Activated CD8-positive, alpha-beta memory T cell treated with anti-CD3 and anti-CD28 coated beads for 36 hours (primary cell): ENCODE measurements around the gene MAGI2. TPM values are rescaled to one million over a fixed set of nuclear protein-coding genes. Genes with fewer than 3 reads are reported as not detected.
"Not testable (repeated sequence)": the region's sequence is repeated elsewhere in the genome, so short reads cannot be mapped to it uniquely, and the experiment has no call there.

Experiments used
- CTCF ChIA-PET: fragments of 350-600 bp; sonication (Branson Sonifier 250); formaldehyde crosslinking; loops from one replicate; lab custom pipeline; 2021; ENCODE audit warnings: antibody characterized with exemption; lab: Charles Lee
- POLR2A ChIA-PET: fragments of 350-600 bp; sonication (Branson Sonifier 250); formaldehyde crosslinking; loops from one replicate; lab custom pipeline; 2021; ENCODE audit warnings: antibody characterized with exemption; lab: Charles Lee
- total RNA-seq, 2 experiments: library from RNA; stranded (reverse); gene quantifications; one replicate each; pipeline ENCODE4 v1.2.3, GENCODE V29; 2021

The MAGI2 gene
- total RNA-seq, 2 experiments from 2014 or later = 0.17 to 0.30 TPM

DNA sequence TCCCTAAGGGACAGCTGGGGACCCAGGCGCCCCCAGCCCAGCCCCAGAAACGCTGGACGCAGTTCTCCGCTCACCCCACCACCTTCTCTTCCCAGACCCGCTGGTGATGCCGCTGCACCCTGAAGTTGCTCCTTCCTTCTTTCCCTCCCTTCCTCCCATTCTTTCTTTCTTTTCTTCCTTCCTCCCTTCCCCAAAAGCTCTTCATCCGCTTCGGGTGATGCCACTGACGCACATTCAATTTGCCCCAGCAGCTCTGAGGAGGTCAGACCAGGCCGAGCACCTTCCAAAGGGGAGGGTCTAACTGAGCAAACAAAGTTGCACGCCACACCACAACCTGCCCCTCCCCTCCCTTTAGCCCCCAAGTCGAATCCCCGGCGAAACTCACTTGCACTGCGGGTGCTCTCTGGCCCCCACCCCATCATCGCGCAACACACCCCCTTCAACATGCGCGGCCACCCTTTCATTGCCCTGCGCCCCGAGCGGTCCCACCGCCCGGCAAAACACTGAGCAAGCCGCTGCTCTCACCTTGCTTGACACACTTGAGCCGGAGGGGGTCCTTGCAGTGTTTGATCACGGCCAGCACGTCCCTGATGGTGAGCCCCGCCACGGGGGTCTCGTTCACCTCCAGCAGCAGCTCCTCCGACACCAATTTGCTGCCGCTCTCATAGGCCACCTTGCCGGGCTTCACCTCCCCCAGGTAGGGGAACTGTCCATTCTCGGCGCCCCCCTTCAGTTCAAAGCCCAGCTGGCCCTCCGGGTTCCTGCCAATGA lies 787 bp downstream of the MAGI2 start:
- ChIA-PET CTCF (no interaction called here), POLR2A (interaction anchor here (0.7 kb wide), 1 partner anchor 10 kb away, joined by 3 read pairs; no protein-coding TSS in a partner anchor)

DNA sequence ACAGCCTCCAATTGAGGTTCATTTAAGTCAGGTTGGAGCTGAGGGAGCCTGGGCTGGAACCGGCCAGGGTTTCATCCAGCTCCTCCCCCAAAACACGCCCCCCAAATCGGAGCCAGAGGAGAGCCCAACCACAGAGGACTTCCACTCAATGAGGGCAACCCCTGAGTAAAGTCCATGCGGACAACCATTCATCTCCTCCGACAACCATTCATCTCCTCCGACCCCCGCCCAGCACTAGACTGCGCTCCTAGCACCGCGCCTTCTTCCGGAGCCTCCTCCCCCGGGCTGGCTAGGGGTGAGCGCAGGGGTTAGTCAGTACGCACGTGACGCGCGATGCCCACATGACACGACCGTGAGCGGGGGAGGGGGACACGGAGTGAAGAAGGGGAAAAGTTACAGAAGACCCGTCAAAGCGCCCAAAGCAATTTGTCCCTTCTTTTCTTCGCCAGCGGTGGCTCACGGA lies 1.4 kb downstream of the MAGI2 start:
- POLR2A ChIA-PET = interaction anchor here (0.7 kb wide), 1 partner anchor 11 kb away, joined by 3 read pairs; no protein-coding TSS in a partner anchor
- CTCF ChIA-PET = no interaction called here

DNA sequence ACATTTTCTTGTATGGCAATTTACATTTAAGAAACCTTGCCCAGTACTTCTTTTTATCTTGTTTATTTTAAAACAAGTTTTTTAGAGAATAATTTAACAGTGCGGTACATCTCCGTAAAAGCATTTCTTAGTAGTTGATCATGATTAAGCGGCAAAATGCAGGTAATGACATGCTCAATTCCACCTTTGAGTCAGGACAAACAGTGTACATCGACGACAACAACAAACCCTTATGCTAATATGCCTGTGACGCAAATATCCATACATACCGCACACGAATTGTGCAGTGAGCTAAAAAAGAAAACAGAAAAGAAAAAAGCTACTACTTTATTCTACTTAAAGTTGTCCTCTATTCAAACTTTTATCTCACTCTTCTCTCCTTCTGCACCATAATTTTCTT lies 1.9 kb downstream of the MAGI2 start:
- POLR2A ChIA-PET = no interaction called here
- CTCF ChIA-PET = no interaction called here

DNA sequence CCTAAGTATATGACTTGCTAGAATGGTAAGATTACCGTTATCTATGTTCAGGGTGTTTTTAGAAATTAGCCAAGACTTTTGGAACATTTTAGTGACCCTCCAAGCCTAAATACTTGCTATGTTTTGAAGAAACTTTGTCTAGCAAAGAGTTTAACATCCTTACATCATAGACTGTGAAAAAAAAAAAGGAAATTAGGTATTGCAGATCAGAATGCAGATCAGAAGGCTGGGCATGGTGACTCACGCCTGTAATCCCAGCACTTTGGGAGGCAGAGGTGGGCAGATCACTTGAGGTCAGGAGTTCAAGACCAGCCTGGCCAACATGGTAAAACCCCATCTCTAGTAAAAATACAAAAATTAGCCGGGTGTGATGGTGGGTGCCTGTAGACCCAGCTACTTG lies 10.7 kb downstream of the MAGI2 start:
- POLR2A ChIA-PET, CTCF ChIA-PET: not testable (repeated sequence)

DNA sequence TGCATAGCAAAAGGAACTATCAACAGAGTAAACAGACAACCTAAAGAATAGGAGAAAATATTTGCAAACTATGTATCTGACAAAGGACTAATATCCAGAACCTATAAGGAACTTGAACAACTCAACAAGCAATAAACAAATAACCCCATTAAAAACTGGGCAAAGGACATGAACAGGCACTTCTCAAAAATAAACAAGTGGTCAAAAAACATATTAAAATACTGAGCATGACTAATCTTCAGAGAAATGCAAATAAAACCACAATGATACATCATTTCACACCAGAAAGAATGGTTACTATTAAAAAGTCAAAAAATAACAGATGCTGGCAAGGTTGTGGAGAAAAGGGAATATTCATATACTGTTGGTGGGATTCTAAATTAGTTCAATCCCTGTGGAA lies 17.1 kb downstream of the MAGI2 start:
- ChIA-PET CTCF (no interaction called here), POLR2A (no interaction called here)

DNA sequence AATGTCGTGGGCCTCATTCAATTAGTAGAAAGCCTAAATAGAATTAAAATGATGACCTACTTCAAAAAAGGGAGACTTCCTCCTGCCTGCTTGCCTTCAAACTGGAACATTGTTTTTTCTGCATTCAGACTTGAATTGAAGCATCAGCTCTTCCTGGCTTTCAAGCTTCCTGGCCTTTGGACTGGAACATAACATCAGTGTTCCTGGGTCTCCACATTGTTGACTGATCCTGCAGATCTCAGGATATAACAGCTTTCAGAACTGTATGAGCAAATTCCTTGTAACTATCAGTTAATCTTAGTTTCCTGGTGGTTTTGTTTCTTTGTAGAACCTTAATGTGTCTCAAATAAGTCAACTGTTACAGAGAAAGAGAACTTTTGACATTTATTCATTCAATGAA lies 18.6 kb downstream of the MAGI2 start:
- POLR2A ChIA-PET = no interaction called here

DNA sequence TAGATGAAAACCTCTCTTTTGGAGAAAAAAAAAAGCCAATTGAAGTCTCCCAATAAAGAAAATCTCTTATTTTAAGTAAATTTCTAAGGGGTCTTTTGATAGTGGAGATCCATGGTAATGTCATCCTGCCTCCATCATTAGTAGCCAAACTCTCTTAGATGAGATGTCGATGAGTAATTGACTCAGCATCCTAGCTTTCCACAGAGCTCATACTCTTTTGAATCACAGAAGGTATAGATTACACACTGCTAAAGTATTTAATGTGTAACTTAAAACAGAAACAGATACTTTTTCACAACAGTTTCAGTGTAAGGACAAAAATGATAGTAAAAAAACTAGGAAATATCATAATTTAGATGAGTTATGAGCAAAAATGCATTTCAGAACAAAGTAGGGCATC lies 19.4 kb downstream of the MAGI2 start:
- ChIA-PET CTCF (no interaction called here), POLR2A (no interaction called here)

More for the DNA sequence above, 18.6 kb downstream of the MAGI2 start:
- CTCF ChIA-PET = no interaction called here

DNA sequence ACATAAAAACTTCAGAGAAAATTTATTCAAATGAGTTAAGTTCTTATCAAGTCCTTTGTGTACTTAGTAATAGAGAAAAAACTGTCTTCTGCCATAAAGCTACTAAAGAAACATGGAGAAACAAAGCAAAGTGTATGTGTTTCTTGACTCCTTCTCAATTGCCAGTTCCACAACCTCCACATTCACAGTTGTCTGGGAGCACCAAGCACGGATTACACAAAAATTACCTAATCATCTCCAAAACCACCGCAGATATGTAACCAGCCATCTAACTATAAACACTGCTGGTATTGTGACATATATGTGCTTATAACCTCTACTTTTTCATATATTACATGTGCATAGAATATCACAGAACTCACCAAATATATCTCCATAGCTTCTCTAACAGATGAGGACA lies 23.1 kb downstream of the MAGI2 start:
- ChIA-PET POLR2A (no interaction called here), CTCF (no interaction called here)

DNA sequence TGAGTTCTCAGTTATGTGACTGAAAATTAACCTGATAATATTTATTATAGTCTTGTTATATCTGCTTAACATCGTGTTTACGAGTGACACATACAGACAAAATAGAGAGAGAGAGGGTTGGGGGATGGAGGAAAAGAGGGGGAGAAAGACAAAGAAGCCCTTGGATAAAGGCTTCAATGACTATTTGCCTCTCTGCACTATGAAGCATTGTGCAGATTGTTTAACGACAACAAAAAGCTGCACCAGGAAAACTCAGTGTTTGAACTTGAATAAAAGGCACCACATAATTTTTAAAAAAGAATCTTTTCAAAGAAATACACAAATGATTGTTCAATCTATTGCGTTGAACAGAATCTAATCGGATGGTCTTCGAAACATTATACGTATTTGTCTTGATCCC lies 27.8 kb downstream of the MAGI2 start:
- POLR2A ChIA-PET = no interaction called here
- CTCF ChIA-PET = no interaction called here

DNA sequence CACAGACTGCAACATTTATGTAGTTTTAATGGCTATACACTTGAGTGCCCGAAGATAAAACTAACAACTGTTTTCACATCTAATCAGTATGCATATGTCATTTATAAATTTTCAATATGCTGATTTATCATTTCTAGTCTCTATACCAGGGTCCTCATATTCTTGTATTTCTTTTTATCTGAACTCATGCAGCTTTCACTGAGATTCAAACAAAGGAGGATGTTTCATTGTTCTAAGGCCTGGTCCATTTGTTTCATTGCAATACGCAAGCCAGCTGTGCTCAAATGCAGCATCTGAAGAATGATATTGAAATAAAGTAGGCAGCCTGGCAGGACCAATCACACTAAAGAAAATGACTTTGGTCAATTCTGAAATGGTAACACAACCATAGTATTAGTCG lies 31.7 kb downstream of the MAGI2 start:
- CTCF ChIA-PET = no interaction called here
- POLR2A ChIA-PET = no interaction called here

DNA sequence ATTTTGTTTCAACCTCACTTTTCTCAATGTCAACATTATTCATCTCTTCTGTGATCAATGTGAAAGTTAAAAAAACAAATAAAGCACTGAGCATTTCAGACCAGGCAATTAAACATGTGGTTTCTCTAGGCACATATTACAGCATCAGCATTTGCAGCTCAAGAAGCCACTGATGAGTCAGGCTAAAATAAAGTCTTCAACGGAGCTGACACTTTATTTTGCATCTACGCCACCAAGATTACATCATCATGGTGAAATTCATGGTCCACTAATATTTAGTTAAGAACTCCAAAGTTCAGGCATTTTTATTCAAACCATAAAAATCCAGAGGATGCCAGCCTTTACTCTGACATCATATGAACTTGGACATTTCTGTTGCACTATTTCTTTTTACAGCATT lies 33.0 kb downstream of the MAGI2 start:
- ChIA-PET CTCF (no interaction called here), POLR2A (no interaction called here)

DNA sequence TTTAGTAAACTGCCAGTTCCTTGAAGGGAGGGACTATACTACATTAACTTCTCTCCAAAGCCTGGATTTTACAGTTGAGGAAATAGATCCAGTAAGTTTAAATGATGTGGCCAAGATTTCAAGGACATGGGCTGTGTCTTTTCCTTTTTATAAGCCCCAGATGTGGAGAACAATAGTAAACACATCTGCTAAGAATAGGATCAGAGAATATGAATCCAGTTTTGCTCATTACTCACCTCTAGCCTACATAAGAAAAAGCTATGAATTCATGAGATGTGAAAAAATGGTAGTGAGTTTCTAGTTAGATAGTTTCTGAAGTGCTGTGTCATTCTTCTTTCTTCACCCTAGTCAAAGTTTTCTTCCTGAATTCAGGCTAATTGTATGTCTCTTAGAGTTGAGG lies 38.6 kb downstream of the MAGI2 start:
- ChIA-PET CTCF (no interaction called here), POLR2A (no interaction called here)

DNA sequence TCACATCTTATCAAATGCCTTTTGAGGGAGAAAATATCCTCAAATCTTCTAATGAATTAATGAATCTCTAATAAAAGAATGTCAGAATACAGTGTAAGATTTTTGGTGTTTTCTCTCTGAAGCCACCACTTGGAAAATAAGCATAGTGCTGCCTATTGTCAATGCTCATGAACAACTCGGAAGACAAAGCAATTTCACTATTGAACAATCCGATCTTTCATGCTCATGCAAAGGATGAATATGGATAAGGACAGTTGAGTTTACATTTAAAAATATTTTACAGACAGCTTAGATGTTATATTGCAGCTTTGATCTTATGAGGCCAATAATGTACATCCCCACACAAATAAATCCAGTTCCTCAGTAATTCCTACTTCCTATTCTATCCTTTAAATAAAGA lies 40.6 kb downstream of the MAGI2 start:
- ChIA-PET POLR2A (no interaction called here), CTCF (no interaction called here)

DNA sequence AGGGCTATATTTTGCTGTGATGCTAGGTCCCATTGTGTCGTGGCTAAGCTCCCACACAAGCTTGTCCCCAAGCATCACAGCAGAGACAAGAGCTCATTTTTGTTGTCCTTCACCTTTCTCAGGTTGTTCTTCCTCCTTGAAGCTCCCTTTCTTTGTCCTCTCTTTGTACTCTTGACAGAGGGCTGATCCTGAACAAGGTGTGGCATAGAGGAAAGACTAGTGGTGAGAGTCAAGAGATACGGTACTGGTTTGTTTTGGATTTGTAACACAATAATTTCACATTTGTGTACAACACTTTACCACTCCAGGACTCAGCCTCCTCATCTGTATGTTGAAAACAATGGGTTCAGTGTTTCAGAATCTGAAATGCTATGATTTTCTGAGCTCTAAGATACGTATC lies 41.0 kb downstream of the MAGI2 start:
- ChIA-PET CTCF (no interaction called here), POLR2A (no interaction called here)

DNA sequence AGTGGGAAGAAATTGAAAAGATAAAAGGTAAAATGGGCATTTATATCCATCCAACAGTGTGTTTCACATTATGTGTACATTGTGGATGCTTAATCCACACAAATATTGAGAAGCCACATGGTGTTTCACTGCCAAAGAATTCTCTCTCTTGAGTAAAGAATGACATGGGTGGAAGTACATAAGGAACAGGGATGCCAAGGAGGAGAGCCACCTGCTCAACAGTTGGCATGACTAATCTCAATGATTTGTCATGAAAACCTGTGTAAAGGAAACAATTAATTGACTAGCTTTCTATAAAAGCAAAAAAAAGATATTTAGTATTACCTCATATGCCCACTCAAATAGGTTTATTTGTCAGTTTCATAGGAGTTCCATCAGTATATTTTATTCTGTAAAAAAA lies 43.1 kb downstream of the MAGI2 start:
- POLR2A ChIA-PET = no interaction called here
- CTCF ChIA-PET = no interaction called here

DNA sequence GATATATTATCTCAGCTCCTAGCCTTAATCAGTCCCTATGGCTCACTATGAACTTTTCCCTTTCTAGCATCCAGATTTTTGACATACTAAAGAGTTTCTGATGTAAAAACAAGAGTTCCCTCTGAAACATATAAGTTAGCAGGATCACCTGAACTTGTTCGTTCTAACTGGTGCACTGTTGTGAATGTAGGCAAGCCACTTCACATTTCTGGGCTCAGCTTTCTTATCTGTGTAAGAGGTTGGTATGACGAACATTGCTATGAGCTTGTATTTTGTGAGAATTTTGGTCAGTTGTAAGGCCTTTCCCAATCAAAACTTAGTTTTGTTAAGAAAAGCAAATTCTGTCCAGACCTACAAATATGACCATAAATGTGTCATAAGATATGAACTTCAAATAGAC lies 46.1 kb downstream of the MAGI2 start:
- POLR2A ChIA-PET = no interaction called here
- CTCF ChIA-PET = no interaction called here

DNA sequence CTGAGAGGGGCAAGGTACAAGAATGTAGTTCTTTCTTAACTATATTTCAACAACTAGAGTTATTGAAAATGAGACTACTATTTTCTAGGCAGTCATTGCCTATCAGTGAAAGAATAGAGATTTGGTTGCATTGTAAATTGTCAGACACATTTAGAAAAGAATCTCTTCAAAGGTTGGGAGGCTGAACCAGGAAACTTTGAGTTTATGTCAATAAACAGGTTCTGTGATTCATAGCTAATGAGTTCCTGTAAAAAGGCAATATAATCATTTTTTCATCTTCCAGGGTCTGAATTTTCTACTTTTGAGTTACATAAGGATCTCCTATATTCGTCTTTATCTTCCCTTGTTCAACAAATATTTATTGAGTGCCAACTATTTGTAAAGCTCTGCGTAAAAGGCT lies 47.1 kb downstream of the MAGI2 start:
- POLR2A ChIA-PET = no interaction called here
- CTCF ChIA-PET = no interaction called here

DNA sequence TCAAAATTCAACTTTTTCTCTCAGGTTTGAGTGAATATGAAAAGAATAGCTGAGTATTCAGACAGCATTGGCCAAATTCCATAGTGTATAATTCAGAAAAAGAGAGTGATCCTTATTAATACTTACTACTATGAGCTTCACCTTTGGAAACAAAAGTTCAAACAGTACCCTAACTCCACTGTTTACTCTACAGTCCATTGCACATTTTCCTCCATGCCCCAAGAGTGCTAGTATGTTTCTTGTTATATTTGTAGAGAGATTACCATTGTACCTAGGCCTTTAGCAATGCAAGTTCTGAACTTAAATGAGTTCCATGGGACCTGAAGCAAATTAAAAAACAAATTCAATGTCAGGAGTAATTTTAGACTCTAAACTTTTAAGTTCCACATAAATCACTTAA lies 48.1 kb downstream of the MAGI2 start:
- ChIA-PET POLR2A (no interaction called here), CTCF (no interaction called here)

DNA sequence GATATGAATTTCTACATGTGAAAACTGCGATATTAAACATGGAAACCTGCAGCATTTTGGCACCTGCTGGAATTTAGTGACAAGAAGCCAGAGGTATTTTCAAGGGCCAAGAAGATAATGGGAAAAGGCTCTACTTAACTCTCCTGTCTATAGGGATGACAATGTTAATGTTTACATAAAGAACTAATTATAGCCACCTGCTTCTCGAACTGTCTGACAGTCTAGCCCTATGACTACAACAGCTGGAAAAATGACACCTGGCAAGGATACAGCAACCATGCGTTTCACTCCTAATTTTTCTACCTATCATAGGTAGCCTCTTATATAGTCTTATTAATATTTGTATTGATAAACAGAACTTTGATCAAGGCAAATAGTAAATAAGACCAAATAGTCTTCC lies 49.6 kb downstream of the MAGI2 start:
- ChIA-PET CTCF (no interaction called here), POLR2A (no interaction called here)

DNA sequence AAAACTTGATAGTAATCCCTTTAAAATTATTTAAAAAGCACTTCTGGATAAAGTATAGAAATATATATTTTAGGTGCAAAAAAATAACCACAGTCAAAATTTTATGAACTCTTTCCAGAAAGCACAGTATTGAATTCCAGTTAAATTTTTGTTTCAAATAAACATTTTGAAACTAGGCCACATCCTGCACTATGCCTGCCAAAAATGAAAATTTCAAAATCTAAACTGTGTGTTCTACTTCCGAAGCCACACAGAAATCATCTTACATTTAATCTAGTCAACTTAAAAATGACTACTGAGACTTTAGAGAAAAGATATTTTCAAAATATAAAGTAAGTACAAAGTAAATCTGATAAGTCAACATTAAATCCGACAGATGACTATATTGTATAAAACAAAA lies 50.0 kb downstream of the MAGI2 start:
- ChIA-PET POLR2A (no interaction called here), CTCF (no interaction called here)

DNA sequence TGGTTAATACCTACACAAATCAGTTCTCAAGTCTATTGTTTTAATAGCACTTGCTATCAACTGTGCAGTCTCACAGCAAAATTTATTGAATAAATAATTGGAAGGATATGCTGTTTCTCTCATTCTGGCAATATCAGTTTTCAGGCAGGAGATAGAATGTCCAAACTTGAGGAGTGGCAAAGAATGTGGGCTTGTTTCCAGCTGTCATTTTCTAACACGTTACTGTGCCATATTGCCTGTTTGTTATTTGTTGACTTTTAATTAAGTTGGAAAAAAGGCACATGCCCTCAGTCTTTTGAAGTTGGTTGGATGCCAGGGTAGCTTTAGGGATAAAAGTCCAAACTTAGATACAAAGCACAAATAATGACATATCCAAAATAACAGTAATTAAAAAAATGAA lies 52.2 kb downstream of the MAGI2 start:
- ChIA-PET CTCF (no interaction called here), POLR2A (no interaction called here)

DNA sequence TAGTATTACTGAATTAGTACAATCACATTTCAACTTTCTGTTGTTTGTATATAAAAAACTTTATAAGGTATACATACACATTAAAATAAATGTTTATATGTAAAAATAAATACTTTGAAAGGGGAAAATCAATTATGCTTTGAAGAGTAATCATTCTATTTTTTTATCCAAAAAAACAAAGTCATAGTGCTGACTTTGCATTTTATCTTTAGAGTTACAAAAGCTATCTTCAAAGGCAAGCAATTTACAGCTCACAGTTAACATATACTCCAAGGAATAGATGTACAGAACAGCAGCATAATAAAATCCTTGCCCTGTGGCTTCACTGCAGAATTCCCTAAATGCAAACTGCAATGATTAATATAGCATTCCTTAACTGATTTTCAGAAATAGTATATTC lies 53.2 kb downstream of the MAGI2 start:
- ChIA-PET CTCF (no interaction called here), POLR2A (no interaction called here)
